Measurements from ENCODE around the gene RCBTB2.

RCBTB2 gene

DNA sequence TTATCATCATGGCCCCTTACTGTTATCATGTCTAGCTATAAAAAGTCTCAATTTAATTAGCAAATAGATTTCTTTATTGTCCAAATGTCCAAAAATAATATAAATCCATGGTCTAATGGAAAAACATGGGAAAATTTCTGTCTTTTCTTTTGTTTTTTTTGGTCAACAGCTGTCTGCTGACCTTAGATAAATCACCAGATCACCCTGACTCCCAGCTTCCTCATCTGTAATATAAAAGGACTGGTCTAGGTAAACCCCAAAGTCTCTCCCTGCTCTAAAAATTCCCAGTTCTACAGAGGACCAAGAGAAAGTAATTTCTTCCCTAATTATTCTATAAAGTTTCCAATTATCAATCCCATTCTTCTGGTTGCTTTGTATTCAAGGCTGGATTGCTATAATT lies 30.7 kb upstream of the RCBTB2 start:
- DNase-seq (ENCODE audit: low spot score) = no peak

DNA sequence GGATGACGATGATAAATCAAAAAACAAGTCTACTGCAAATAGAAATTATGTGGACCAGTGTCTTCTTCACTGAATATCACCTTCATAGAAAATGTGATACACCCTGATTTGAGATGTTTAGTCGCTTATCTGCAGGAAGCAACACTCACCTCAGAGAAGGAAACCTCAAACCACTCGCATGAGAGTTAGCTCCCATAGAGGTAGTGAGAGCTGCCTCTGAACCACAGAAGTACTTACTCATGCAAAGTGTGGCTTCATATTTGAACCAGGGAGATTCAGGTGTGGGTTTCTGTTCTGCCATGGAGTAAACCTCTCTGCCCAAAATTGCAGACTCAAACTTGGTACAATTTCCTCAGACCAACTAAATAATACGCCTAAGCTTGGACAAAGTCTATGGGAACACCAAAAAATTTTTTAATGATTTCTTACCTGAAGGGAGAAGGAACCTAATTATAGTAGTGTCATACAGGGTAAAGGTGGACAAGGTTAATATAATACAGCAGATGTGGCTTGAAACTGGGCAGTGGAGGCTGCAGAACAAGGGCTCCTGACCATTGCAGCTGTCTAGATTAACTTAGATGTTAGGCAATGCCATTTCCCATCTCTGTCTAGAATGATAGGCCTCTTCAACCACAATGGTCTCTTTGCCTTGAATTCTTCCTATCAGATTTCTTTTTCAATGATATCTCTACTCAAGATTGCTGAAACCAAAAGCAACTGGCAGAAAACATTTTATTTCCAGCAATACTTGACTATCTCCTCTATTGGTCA lies 29.6 kb upstream of the RCBTB2 start:
- DNase-seq (ENCODE audit: low spot score) = no peak

DNA sequence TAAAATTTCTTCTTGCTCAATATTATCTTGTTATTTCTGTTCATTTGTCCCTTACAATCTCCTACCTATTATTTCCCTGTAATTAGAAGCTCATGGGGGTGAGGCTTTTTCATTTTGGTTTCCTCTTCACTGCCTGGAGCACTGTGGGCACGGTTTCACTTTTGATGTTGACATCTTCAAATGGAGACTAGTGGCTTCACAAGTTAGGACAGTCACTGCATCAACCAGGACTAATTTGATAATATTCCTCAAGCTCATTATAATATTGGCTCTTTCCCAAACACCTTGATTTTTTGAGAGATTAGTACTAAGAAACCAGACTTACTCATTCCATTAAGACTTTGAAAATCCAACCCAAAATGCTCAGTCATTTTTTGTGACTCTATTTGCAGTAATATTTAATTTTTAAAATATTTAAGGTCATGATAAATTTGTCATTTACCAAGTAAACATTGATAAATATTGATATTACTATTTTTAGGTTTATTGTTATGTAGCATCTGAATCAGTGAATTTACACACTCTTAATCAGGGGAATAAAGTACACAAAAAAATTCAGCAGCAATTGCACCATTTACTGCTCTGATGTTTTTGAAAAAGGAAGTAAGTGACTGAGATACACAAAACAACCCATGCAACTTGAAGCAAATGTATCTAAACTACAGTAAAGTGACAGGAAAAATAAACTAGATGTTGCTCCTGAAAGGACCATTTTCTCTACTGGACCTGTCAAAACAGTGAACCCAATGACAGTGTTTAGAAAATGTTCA lies 28.8 kb upstream of the RCBTB2 start:
- DNase-seq (ENCODE audit: low spot score) = no peak

DNA sequence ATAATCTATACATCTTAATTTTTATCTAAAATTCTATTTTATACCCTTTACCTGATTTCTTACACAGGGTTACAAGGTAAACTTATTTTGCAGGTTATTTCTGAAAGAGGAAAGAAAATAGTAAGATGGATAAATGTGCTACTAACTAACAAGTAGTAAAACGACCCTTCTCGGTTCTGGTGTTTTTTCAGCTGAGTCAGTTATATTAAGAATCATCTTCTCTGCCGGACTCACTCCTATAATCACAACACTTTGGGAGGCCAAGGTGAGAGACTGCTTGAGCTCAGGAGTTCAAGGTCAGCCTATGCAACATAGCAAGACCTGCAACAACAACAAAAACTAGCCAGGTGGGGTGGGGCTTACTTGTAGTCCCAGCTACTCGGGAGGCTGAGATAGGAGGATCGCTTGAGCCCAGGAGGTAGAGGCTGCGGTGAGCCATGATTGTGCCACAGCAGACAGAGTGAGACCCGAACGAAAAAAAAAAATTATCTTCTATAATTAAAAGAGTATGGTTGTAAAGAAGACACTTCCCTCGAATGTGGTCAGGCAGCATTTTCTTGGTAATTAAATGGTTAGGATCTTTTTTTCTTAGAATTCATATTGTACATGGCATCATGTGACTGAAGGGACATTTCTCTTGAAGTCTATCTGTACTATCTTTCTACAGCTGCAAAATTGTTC lies 27.9 kb upstream of the RCBTB2 start:
- no peak for DNase-seq (ENCODE audit: low spot score)

DNA sequence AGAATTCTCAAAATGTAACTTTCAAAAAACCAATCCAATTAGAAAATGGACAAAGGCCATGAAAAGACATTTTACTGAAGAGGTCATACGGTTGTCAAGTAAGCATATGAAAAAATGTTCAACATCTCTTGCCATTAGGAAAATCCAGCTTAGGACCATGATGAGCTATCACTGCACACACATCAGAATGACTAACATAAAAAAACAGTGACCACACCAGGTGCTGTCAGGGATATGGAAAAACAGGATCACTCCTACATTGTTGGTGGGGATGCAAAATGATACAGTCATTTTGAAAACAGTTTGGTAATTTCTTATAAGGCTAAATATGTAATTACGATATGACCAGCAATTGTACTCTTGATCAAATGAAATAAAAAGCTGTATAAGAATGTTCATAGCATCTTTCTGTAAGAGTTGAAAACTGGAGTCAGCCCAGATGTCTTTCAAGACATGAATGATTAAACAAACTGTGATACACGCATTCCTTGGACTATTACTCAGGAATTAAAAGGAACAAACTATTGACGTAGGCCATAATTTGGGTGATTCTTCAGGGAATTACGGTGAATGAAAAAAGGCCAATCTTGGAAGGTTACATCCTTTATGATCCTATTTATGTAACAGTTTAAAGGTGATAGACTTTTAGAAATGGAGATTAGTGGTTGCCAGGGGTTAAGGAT lies 26.9 kb upstream of the RCBTB2 start:
- DNase-seq (ENCODE audit: low spot score) = no peak

DNA sequence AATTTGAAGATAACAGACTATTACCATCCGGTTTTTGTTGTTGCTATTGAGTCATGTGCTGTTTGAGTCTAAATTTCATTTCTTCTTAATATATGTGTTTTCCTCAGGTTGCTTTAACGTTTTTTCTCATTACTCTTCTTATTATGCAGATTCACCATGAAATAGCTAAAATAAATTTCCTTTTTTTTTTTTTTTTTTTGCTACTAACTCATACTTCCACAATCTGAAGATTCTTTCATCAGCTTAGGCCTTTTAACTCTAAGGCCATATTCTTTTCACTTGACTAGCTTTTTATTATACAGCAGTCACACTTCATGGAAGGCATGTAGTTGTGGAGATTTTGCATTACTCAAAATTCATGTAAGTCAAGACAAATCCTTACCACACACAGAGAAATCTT lies 23.9 kb upstream of the RCBTB2 start:
- DNase-seq (ENCODE audit: low spot score) = no peak

DNA sequence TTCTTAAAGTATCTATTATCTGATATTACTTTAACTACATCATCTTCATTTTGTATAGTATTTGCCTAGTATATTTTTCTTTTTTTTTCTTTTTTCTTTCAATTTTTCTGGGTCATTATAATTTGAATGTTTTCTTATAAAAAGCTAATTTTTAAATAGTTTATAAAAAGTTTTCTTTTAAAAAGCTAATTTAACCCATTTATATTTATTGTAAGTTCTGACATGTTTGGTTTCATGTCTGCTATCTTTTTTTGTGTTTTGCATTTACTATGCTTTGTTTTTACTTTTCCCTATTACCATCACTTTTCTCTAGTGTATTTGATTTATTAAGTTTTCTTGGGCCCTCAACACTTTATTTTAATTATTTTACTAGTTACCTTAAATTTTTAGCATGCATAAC lies 22.6 kb upstream of the RCBTB2 start:
- DNase-seq (ENCODE audit: low spot score) = no peak

DNA sequence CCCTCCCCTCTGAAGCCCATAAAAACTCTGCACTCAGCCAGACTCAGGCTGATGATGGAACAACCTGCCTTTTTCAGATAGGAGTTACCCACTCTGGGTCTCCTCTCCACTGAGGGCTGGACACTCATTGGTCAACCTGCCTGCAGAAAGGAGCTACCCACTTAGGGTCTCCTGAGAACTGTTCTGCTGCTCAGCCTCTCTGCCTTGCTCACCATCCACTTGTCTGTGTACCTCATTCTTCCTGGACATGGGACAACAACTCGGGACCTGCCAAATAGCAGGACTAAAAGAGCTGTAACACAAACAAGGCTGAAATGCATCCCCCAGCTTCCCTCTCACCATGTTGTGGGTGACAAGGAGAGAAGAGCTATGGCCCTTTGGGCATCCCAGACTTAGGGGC lies 18.4 kb upstream of the RCBTB2 start:
- DNase-seq (ENCODE audit: low spot score) = no peak

DNA sequence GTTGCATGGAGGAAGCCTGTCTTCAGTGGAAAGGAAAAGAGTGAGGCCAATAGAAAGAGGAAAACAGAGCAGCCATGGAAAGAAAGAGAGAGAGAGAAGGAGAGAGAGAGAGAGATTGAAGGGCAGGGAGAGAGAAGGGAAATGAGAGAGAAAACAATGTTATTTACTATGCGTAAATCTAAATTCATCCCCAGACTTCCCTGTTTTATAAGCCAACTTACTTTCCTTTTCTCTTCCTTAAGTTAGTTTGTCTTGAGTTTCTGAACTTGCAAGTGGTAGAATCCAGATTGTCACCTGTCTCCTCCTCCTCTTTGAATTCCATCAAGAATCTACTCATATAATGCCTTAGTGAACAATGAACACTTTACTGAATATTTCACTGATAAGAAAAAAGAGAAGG lies 16.8 kb upstream of the RCBTB2 start:
- no peak for DNase-seq (ENCODE audit: low spot score)

DNA sequence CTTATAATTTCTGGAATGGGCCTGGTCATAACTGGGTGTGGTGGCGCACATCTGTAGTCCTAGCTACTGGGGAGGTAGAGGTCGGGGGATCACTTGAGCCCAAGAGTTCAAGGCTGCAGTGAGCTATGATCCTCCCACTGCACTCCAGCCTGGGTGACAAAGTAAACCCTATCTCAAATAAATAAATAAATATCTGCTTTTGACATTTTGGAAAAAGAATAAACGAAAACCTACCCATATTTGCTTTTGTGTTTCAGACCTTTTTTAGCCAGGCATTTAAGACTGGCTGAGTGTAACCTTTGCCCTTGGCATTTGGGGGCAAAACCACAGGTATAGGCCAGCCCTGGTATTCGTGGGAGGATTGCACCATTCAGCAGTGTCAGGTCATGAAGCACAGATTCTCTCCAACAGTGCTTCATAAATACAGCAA lies 14.8 kb upstream of the RCBTB2 start:
- no peak for DNase-seq (ENCODE audit: low spot score)

DNA sequence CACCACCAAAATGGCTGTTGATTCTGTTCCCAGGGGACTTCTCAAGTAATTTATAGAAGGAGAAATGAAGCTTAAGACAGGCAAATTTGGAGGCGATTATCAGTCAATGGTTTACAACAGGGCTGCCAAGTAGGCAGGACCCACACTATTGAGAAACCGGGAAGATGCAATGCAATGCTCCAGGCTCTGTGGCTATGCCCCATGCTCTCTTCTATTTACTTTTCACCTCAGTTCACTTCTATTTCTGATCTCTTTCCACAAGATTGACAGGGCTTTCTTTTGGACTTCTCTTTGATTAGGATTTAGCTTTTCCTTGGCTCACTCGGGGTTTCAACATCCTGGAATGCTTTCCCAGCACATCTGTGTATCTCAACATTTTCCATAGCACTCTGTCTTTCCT lies 12.7 kb upstream of the RCBTB2 start:
- DNase-seq (ENCODE audit: low spot score) = no peak

DNA sequence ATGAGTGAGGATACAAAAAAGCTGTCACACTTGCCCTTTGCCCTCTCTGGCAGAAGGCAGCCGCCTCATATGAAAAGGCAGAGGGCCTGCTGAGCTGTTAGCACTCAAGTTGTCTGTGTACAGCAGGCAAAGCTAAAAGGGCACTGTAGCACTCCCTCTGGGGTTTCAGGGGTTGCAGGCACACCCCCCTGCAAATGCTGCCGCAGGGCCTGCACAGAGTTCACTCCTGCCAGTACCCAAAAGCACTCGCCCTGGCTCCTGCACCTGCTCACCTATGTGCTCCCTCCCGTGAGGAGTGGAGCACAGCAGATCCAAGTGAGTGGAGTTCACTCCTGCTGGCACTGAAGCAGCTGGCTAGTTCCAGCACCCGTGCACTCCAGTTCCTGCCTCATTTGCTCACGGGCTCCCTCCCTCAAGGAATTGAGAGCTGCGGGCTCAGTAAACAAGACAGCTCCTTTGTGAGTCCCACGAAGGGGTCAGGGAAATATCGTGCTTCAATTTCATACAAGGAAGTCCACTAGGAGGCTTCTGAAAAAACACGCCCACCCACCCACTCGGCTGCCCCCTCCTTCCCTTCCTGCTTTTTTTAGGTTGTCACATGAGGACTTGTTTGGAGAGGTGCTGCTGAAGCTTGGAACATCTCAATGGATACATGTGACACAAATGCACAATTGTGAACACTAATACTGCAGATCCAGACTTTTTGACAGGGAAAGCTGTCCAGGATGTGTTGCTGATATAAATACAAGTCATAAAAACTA lies 9.9 kb upstream of the RCBTB2 start:
- peak; percentile 17 for DNase-seq (ENCODE audit: low spot score)

DNA sequence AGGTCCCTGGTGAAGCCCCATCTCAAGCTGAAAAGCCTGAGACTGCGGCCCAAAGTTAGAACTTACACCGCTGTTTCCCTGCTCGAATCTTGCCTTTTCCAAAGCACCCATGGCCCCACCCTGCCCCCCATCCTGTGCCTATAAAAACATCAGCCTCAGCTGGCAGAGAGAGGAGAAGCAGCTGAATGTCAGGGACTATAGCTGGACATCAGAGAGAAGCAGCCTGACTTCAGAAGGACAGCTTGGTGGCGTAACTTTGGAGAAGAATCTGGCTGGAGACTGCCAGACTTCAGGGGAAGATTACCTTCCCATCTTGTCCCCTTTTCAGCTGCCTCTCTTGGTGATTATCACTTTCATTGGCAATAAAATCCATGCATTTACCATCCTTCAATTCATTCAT lies 9.3 kb upstream of the RCBTB2 start:
- no peak for DNase-seq (ENCODE audit: low spot score)

DNA sequence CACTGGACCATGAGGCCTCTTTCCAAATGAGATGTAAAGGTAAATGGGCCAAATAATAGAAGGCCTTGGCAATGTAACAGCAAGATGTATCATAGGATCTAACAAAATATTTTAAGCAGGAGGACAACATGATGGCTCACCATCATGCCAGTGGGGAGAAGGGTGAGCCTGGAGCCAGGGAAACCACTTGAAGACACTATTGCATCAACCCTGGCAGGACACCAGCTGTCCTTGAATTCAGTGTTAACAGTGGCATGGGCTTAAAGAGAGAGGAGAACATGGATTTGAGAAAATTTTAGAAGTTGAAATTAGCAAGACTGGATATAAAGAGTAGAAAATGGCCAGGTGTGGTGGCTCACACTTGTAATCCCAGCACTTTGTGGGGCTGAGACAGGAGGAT lies 6.7 kb upstream of the RCBTB2 start:
- DNase-seq (ENCODE audit: low spot score) = no peak

DNA sequence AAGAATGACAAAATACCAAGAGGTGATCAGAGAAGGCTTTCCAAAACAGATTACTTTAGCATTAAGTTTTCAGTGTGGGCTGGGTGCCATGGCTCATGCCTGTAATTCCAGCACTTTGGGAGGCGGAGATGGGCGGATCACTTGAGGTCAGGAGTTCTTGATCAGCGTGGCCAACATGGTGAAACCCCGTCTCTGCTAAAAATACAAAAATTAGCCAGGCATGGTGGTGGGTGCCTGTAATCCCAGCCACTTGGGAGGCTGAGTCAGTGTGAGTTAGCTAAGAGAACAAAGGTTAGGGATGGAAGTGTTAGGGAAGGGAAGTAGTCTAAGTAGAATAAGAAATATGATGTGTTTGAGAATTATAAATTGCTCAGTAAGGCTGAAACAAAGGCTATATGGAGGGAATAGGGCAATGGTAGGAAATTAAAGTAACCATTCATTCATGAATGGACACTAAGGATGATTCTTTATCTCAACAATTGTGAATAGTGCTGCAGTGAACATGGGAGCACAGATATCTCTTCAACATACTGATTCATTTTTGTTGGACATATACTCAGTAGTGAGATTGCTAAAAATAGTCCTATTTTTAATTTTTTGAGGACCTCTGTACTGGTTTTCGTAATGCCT lies 3.9 kb upstream of the RCBTB2 start:
- no peak for DNase-seq (ENCODE audit: low spot score)

DNA sequence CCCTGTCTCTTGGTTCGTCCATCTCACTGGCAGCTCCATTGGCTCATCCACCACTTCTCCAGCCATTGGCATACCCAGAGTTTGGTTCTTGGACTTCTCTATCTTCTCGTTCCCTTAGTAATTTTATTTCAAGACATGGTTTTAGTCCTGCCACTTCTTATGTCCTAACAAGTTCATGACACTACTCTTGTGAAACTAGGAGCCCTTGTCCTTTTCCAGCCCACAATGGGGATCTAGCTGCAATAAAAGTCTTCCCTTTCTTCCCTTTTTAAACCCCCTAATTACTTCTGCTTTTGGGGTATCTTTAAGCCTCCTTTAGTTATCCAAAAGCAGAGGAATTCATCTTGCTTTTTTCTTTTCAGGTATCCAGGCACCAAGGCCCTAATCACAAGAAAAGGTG lies 2.9 kb upstream of the RCBTB2 start:
- DNase-seq (ENCODE audit: low spot score) = no peak

DNA sequence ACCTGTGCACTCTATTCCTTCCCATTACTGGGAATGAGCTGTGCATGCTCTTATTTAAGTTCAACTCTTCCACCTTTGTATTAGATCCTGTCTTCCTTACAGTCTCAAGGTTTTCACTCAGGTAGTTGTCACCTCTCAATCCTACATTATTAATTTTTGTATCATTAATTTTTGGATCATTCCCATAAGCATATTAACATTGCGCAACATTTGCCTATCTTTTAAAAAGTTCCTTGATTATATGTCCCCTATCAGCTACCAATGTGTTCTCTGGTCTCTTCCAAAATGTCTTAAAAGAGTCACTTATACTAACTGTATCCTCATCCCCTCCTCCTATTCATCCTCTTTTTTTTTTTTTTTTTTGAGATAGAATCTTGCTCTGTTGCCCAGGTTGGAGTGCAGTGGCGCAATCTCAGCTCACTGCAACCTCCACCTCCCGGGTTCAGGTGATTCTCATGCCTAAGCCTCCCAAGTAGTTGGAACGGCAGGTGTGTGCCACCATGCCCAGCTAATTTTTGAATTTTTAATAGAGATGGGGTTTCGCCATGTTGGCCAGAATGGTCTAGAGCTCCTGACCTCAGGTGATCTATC lies 2.1 kb upstream of the RCBTB2 start:
- no peak for DNase-seq (ENCODE audit: low spot score)

DNA sequence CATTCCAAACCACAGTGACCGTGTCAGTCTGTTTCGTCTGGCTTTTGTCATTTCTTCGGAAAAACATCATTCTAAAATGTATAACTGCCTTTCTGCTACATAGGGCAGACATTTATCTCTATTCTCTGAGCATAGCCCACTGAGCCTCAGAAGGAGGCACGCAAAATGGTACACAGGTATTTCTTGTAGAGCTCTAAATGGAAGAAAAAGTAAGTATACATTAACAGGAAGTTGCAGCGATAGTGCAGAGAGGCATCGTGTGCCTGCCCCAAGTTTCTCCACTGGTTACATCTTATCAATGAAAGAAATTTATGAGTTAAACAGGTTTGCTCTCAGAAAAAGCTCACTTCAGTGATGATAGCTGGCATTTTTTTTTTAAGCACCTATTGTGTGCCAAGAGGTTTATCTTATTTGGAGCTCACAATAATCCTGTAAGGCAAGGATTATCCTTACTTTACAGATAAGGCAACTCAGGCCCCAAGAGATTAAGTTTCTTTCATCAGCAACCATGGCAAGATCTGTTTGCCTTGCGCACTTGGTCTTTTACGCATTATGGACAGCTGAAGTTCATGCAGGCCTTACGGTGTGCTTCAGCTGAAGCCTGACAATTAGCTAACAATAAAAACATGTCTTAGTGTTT lies 1.2 kb upstream of the RCBTB2 start:
- no peak for DNase-seq (ENCODE audit: low spot score)

DNA sequence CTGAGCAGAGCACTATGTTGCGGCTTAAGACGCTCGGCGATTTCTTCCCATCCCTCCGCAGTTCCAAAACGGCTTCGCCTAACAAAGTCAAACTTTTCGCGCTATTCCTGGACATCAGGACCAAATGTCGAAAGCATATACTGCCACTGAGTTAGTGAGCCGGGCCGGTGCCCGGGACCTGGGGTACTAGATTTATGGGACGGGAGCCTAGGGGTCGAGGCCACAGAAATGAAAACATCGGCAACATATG lies 699 bp downstream of the RCBTB2 start:
- no peak for DNase-seq (ENCODE audit: low spot score)

DNA sequence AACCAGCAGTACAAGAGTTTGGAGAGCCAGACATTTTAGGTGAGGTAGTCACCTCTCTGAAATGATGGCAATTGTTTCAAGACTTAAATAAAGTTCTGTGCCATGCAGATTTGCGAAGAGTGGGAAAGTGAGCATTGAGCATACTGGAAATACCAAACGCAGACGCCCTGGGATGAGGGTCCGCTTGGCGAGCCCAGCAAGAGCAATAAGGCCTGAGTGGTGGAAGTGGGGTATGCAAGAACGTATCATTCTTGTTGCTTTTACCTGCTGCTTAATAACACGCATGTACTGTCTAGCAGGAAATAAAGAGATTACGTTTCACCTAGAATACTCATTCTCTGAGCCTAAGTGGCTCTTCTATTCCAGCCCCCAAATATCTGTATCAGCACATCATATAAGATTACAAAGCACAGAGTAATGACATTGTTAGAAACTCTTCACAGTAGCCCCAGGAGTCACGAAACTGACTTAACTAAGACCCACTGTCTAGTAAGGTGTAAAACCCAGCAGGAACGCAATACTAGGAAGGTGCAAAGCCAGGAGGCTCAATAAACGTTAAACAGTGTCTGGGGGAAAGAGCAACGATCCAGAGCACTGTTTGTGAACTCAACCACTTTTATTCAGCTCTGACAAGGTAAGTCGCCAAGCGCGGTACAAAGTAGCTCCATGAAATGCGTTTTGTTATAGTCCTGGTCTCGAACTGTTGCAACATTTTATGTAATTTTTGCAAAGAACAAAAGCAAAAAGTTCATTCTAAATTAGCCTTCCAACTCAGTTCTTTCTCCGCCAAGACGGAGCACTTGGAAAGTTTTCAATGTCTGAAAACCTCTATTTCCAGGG lies 1.2 kb downstream of the RCBTB2 start:
- no peak for DNase-seq (ENCODE audit: low spot score)

Data from iPS-NIHi11 (cell line).